GM13976 (cell line): ENCODE results near the gene SELENOM.

ENCODE experiments used
- DNase-seq: peaks from one replicate; pipeline ENCODE4 v3.0.0; 2012; ENCODE audit warnings: low spot score
- CTCF ChIP-seq: IDR thresholded peaks from 2 replicates; pipeline ENCODE4 v1.5.1; 2012; ENCODE audit warnings: borderline replicate concordance, mild to moderate bottlenecking; ENCODE audit not compliant: insufficient read depth; ENCODE audit errors: extremely low read depth, missing control alignments, control extremely low read depth
- in situ Hi-C: fragments of 300-500 bp; cut with MboI; formaldehyde crosslinking; loops from one replicate; pipeline ENCODE4 v1.12.0; 2022; ENCODE audit warnings: low sequenced_read_pairs, mixed read lengths, inconsistent platforms; ENCODE audit not compliant: unreplicated experiment

The SELENOM gene

GRCh38 chr22:31105282-31105929 lies 2.0 kb downstream of the SELENOM start:
- in situ Hi-C loops: no loop called here
- TF ChIP-seq CTCF: no peak
- no peak for DNase-seq

GRCh38 chr22:31104869-31105268 lies 2.5 kb downstream of the SELENOM start:
- DNase-seq: no peak
- TF ChIP-seq CTCF: peak; percentile 22
- in situ Hi-C loops: no loop called here

GRCh38 chr22:31103899-31104694 lies 3.3 kb downstream of the SELENOM start:
- in situ Hi-C loops: no loop called here
- TF ChIP-seq CTCF: no peak
- DNase-seq: no peak

GRCh38 chr22:31103111-31103510 lies 4.3 kb downstream of the SELENOM start:
- DNase-seq: no peak
- TF ChIP-seq CTCF: no peak
- in situ Hi-C loops: no loop called here

GRCh38 chr22:31102441-31103081 lies 4.8 kb downstream of the SELENOM start:
- no peak for TF ChIP-seq CTCF
- in situ Hi-C loops: no loop called here
- no peak for DNase-seq

GRCh38 chr22:31100762-31101525 lies 6.4 kb downstream of the SELENOM start:
- in situ Hi-C loops: no loop called here
- DNase-seq: no peak
- TF ChIP-seq CTCF: no peak
